Measurements from ENCODE around the gene ALDH7A1.

The ALDH7A1 gene

DNA sequence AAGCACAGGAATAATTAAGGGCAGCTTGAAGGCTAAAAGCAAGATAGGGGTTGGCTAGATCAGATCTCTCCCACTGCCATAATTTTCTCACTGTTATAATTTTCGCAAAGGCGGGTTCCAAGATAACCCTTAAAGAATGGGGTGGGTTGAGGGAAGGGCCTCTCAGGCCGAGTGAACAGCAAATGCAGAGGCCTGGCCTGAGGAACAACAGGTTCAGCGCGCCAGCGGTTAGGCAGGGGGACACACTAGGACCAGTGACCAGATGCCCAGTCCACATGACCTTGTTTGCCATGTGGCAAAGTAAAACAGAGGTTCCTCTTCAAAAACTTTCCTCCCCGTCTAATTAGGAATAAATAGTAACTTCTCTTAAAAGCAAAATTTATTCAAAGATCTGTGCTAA, 4.5 kb upstream of the ALDH7A1 start:
- TF ChIP-seq, protein P1, sequence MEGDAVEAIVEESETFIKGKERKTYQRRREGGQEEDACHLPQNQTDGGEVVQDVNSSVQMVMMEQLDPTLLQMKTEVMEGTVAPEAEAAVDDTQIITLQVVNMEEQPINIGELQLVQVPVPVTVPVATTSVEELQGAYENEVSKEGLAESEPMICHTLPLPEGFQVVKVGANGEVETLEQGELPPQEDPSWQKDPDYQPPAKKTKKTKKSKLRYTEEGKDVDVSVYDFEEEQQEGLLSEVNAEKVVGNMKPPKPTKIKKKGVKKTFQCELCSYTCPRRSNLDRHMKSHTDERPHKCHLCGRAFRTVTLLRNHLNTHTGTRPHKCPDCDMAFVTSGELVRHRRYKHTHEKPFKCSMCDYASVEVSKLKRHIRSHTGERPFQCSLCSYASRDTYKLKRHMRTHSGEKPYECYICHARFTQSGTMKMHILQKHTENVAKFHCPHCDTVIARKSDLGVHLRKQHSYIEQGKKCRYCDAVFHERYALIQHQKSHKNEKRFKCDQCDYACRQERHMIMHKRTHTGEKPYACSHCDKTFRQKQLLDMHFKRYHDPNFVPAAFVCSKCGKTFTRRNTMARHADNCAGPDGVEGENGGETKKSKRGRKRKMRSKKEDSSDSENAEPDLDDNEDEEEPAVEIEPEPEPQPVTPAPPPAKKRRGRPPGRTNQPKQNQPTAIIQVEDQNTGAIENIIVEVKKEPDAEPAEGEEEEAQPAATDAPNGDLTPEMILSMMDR (IDR thresholded peaks at IDR 0.05; ENCODE audit: insufficient read depth, low read length, missing control alignments), result no peak
- CTCF ChIA-PET, result interaction anchor here (1.2 to 4.4 kb wide), 11 partner anchors 10 to 261 kb away, joined by 3 to 54 read pairs (median 10); no protein-coding TSS in a partner anchor
- POLR2A ChIA-PET, result no interaction called here
- no peak for DNase-seq (ENCODE audit: low read depth, low spot score)
- H3K4me3 ChIP-seq (ENCODE audit: low read depth, low read length), result no peak overlapping the region

DNA sequence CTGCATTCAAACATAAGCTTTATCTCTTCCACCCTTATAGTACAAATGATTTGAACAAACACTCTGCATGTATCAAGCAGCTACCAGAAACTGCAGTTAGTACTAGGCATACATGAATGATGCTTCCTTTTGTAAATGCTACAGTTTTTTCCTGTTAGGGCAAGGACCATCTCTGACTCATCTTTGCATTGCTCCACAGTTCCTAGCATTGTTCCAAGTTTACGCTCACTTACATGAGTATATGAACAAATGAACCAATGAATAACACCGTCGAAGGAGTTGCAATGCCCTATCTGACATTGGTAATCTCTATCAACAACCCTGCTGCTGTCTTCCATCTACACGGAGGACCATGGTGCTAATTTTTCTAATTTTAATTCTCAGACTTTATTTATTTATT, 2.1 kb upstream of the ALDH7A1 start:
- TF ChIP-seq, protein P1 (IDR thresholded peaks at IDR 0.05; ENCODE audit: insufficient read depth, low read length, missing control alignments), result no peak
- peak; percentile 7 for DNase-seq (ENCODE audit: low read depth, low spot score)
- ChIA-PET CTCF (interaction anchor here (1.1 to 5.7 kb wide), 4 partner anchors 57 to 259 kb away, joined by 3 to 57 read pairs (median 10); no protein-coding TSS in a partner anchor), POLR2A (no interaction called here)
- H3K4me3 ChIP-seq (ENCODE audit: low read depth, low read length), result no peak overlapping the region

DNA sequence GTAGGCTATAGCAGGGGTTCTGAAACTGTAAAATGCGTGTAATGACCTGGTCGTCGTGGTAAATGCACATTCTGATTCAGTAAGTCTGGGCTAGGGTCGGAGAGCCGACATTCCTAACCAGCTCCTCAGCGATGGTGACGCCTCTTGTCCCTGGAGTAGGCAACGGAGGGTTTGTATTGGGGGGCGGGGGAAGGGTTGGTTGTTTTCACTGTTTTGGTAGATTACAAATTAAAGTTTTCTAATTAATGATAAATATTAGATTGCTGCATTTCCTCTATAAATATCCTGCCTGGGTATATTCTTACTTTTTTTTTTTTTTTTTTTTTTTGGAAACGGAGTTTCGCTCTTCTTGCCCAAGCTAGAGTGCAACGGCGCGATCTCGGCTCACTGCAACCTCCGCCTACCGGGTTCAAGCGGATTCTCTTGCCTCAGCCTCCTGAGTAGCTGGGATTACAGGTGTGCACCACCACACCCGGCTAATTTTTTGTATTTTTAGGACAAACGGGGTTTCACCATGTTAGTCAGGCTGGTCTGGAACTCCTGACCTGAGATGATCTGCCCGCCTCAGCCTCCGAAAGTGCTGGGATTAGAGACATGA, 566 bp upstream of the ALDH7A1 start:
- DNase-seq (ENCODE audit: low read depth, low spot score), result no peak
- H3K4me3 ChIP-seq (ENCODE audit: low read depth, low read length), result peak overlapping the region; percentile 76
- TF ChIP-seq, protein P1 (IDR thresholded peaks at IDR 0.05; ENCODE audit: insufficient read depth, low read length, missing control alignments), result no peak
- ChIA-PET CTCF (interaction anchor here (1.1 to 5.7 kb wide), 15 partner anchors 9 to 257 kb away, joined by 3 to 57 read pairs (median 7); no protein-coding TSS in a partner anchor), POLR2A (interaction anchor here (0.6 to 1.4 kb wide), 7 partner anchors 8 to 183 kb away, joined by 3 to 6 read pairs (median 3); no protein-coding TSS in a partner anchor)

DNA sequence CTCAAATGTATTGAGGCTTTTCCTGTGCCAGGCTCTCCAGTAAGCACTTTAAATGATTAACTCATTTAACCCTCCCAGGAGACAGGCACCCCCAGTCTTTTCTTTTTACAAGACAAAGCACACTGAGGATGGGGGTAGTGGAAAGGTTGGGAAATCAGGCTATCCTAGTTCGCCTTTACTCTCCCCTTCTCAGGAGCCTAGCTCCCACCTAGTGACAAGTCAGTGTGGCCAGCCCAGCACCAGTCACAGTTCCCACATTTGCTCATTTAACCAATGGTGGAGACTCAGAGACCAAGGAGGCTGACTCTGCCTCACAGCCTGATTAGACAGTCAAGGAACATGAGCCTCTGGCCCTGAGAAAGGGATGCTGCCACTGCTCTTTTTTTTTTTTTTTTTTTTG, 3.5 kb downstream of the ALDH7A1 start:
- ChIA-PET POLR2A (no interaction called here), CTCF (interaction anchor here (1.2 to 1.8 kb wide), 2 partner anchors 50 to 211 kb away, joined by 3 to 5 read pairs; no protein-coding TSS in a partner anchor)
- no peak for DNase-seq (ENCODE audit: low read depth, low spot score)
- TF ChIP-seq, protein P1 (IDR thresholded peaks at IDR 0.05; ENCODE audit: insufficient read depth, low read length, missing control alignments), result no peak
- H3K4me3 ChIP-seq (ENCODE audit: low read depth, low read length), result no peak overlapping the region

DNA sequence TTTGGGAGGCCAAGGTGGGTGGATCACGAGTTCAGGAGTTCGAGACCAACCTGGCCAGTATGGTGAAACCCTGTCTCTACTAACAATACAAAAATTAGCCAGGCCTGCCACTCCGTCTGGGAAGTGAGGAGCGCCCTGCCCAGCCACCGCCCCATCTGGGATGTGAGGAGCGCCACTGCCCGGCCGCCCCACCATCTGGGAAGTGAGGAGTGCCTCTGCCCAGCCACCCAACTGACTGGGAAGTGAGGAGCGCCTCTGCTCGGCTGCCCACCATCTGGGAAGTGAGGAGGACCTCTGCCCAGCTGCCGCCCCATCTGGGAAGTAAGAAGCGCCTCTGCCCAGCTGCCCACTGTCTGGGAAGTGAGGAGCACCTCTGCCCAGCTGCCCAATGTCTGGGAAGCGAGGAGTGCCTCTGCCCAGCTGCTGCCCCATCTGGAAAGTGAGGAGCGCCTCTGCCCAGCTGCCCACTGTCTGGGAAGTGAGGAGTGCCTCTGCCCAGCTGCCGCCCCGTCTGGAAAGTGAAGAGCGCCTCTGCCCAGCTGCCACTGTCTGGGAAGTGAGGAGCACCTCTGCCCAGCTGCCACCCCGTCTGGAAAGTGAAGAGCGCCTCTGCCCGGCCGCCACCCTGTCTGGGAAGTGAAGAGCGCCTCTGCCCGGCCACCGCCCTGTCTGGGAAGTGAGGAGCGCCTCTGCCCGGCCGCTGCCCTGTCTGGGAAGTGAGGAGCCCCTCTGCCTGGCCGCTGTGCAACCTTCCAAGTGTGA, 5.3 kb downstream of the ALDH7A1 start:
- ChIA-PET CTCF (interaction anchor here (1.0 to 1.4 kb wide), 2 partner anchors 9 to 11 kb away, joined by 4 read pairs; partner anchors contain the start of gene PHAX), POLR2A (no interaction called here)
- TF ChIP-seq, protein P1 (IDR thresholded peaks at IDR 0.05; ENCODE audit: insufficient read depth, low read length, missing control alignments), result no peak
- H3K4me3 ChIP-seq (ENCODE audit: low read depth, low read length), result no peak overlapping the region
- no peak for DNase-seq (ENCODE audit: low read depth, low spot score)
